Measurements from ENCODE around the gene INSYN2A. TPM values are rescaled to one million over a fixed set of nuclear protein-coding genes. Genes with fewer than 3 reads are reported as not detected.

The INSYN2A gene, protein sequence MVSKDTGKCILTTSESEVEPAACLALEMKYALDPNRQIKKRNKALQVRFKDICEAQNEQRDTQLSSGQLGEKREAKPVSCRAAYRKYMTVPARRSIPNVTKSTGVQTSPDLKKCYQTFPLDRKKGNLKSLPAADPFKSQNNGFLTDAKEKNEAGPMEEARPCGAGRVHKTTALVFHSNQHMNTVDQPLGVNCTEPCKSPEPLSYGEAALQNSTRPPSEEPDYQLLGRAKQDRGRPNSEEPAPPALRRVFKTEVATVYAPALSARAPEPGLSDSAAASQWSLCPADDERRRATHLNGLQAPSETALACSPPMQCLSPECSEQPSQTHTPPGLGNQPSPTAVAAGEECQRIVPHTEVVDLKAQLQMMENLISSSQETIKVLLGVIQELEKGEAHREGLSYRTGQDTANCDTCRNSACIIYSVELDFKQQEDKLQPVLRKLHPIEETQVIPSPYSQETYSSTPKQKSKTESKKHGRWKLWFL
- total RNA-seq: under 1 TPM in 2 of 4 donors, not detected in 2; 0.18 to 0.48 TPM

DNA sequence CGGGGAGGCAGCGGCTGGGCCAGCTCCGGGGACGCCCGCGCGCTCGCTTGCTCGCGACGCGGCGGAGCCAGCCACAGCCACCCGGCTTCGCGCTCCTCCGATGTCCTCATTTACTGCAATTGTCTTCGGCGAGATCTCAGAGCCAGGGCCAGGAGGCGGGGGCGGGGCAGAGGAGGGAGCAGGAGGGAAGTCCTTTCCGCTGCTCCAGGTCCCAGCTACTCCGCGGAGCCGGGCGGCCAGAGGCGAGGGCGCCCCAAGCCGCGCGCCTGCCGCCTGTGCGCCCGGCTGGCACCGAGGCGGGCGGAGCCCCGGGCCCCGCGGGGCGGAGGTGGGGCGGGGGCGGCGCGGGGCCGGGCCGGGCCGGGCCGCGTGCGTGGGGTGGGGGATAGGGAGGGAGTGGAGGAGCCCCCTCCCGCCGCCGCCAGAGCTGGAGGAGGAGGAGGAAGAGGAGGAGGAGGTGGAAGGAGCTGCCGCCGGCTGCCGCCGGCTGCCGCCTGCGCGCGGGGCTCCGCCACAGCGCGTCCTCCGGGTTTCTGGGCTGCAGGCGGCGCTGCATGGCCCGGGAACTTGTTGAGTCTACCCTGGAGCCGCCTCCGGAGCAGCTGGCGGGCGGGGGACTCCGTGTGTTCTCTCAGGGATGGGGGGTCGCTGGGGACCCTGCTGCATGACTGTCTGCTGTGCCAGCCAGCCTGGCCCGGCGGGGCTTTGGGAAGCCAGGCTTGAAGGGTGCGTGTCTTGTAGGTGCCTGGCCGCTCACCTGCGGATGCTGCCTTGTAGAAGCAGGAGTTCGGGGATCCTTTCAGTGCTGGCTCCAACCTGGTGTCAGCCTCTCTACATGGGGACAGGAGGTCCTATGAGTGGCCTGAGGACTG, at the start of gene INSYN2A:
TSS of gene INSYN2A (minus strand) at position 310 of the 872 bp plus-strand sequence. CDS start 20,196 bp downstream, outside the sequence.
- peaks cover 0 to 5% of the 10 kb centered on the region in 2 donors for H3K4me1 ChIP-seq
- no peaks in the 10 kb centered on the region for H3K36me3 ChIP-seq
- H3K27ac ChIP-seq: no peak within 1 kb of the TSS
- TF ChIP-seq, protein P1, sequence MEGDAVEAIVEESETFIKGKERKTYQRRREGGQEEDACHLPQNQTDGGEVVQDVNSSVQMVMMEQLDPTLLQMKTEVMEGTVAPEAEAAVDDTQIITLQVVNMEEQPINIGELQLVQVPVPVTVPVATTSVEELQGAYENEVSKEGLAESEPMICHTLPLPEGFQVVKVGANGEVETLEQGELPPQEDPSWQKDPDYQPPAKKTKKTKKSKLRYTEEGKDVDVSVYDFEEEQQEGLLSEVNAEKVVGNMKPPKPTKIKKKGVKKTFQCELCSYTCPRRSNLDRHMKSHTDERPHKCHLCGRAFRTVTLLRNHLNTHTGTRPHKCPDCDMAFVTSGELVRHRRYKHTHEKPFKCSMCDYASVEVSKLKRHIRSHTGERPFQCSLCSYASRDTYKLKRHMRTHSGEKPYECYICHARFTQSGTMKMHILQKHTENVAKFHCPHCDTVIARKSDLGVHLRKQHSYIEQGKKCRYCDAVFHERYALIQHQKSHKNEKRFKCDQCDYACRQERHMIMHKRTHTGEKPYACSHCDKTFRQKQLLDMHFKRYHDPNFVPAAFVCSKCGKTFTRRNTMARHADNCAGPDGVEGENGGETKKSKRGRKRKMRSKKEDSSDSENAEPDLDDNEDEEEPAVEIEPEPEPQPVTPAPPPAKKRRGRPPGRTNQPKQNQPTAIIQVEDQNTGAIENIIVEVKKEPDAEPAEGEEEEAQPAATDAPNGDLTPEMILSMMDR (IDR thresholded peaks at IDR 0.05): no peak
- no peak for TF ChIP-seq POLR2A (IDR thresholded peaks at IDR 0.05)
- intact Hi-C loops (cut with DNase I; ENCODE audit: low total_unique reads): no loop called here
- peak in 1 of 2 donors; percentile 42 for DNase-seq
- no peaks in the 10 kb centered on the region for H3K27me3 ChIP-seq
- H3K4me3 ChIP-seq: peak within 1 kb of the TSS; percentile 0 to 28
- no peaks in the 10 kb centered on the region for H3K9me3 ChIP-seq

DNA sequence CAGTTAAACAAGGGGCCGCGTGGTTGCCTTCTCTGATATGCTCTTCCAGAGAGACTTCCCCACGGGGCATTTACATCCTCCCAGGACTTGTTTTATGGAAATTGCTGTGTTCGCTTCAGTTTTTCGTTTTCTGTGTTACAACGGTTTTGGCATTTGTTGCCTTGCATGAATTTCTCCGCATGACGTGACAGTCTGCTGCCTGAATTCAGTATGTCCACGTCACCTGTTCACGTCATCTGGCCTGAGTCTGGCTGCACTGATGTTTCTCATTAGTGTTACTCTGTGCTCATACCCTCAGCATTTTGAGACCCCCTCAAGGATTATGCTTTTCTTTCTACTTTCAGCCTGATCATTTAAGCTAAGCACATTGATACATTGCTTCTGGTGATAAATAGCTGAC, 49.1 kb upstream of the INSYN2A start:
- DNase-seq: no peak
- intact Hi-C loops (cut with DNase I; ENCODE audit: low total_unique reads): no loop called here
- no peak overlapping the region for H3K4me3 ChIP-seq
- no peak overlapping the region for H3K27ac ChIP-seq
- no peak for TF ChIP-seq POLR2A (IDR thresholded peaks at IDR 0.05)
- TF ChIP-seq, protein P1 (IDR thresholded peaks at IDR 0.05): no peak
- H3K27me3 ChIP-seq: no peaks in the 10 kb centered on the region
- no peaks in the 10 kb centered on the region for H3K9me3 ChIP-seq
- H3K36me3 ChIP-seq: no peaks in the 10 kb centered on the region
- no peaks in the 10 kb centered on the region for H3K4me1 ChIP-seq

DNA sequence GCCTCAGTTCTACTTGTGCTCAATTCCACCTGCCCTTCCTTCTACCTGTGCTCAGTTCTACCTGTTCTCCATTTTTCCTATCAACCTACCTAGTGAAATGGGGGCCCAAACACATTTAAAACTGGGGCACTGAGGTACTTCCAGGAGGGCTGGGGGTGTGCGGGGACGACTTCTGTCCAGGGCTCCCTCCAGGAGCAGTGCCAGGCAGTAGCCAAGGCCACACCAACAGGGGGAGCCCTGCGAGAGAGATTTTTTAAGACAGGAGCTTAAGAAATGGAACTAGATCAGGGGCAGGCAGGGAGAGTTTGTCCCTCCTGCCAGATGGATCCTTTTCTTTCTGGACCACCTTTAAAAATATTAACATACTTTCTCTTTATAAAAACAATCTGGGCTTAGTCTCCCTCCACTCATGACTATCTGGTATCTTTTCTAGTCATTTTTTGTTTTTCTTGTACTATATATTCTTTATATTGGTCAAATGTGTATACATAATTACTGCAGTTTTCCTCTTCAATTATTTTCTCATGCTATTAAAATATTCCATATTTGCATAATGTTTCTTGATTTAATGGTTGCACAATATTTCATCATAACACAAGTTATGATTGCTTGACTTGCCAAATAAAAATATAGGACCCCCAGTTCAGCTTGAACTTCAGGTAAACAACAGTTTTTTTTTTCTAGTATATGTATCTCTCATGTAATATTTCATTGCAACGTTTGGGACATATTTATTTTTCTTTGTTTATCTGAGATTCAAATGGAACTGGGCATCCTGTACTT, 47.3 kb upstream of the INSYN2A start:
- Histone ChIP-seq H3K9me3 (no peaks in the 10 kb centered on the region), H3K4me1 (no peaks in the 10 kb centered on the region), H3K4me3 (no peak overlapping the region), H3K27ac (no peak overlapping the region), H3K27me3 (no peaks in the 10 kb centered on the region), H3K36me3 (no peaks in the 10 kb centered on the region)
- intact Hi-C loops (cut with DNase I; ENCODE audit: low total_unique reads): no loop called here
- no peak for DNase-seq
- TF ChIP-seq POLR2A (IDR thresholded peaks at IDR 0.05): no peak

GRCh38 chr10:127242914-127243313, 46.5 kb upstream of the INSYN2A start:
- H3K27ac ChIP-seq: no peak overlapping the region
- no peaks in the 10 kb centered on the region for H3K4me1 ChIP-seq
- intact Hi-C loops (cut with DNase I; ENCODE audit: low total_unique reads): no loop called here
- H3K27me3 ChIP-seq: no peaks in the 10 kb centered on the region
- TF ChIP-seq, protein P1 (IDR thresholded peaks at IDR 0.05): no peak
- TF ChIP-seq POLR2A (IDR thresholded peaks at IDR 0.05): no peak
- H3K36me3 ChIP-seq: no peaks in the 10 kb centered on the region
- DNase-seq: no peak
- no peaks in the 10 kb centered on the region for H3K9me3 ChIP-seq
- H3K4me3 ChIP-seq: no peak overlapping the region

DNA sequence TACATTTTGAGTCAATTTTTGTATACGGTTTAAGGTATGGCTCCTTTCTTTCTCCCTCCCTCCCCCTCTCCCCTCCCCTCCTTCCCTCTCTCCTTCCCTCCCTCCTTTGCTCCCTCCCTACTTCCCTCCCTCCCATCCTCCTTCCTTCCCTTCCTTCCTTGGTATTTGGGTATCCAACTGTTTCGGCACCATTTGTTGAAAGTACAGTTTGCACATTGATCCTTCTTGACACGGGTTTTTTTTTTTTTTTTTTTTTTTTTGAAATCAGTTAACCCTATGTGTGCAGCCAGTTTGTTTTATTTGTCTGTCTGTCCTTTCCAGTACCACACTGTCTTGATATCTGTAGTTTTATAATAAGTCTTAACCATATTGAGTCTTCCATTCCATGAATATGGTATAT, 39.9 kb upstream of the INSYN2A start:
- intact Hi-C loops (cut with DNase I; ENCODE audit: low total_unique reads): no loop called here
- H3K9me3 ChIP-seq: no peaks in the 10 kb centered on the region
- no peak for DNase-seq
- no peak overlapping the region for H3K27ac ChIP-seq
- no peaks in the 10 kb centered on the region for H3K36me3 ChIP-seq
- no peaks in the 10 kb centered on the region for H3K27me3 ChIP-seq
- H3K4me3 ChIP-seq: no peak overlapping the region
- TF ChIP-seq POLR2A (IDR thresholded peaks at IDR 0.05): no peak
- TF ChIP-seq, protein P1 (IDR thresholded peaks at IDR 0.05): no peak
- H3K4me1 ChIP-seq: no peaks in the 10 kb centered on the region
